ENCODE measurements around the gene KCNQ1.

The KCNQ1 gene

GRCh38 chr11:2564588-2565425 is 120.0 kb downstream of the KCNQ1 start:
- TF ChIP-seq, protein P1, sequence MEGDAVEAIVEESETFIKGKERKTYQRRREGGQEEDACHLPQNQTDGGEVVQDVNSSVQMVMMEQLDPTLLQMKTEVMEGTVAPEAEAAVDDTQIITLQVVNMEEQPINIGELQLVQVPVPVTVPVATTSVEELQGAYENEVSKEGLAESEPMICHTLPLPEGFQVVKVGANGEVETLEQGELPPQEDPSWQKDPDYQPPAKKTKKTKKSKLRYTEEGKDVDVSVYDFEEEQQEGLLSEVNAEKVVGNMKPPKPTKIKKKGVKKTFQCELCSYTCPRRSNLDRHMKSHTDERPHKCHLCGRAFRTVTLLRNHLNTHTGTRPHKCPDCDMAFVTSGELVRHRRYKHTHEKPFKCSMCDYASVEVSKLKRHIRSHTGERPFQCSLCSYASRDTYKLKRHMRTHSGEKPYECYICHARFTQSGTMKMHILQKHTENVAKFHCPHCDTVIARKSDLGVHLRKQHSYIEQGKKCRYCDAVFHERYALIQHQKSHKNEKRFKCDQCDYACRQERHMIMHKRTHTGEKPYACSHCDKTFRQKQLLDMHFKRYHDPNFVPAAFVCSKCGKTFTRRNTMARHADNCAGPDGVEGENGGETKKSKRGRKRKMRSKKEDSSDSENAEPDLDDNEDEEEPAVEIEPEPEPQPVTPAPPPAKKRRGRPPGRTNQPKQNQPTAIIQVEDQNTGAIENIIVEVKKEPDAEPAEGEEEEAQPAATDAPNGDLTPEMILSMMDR (IDR thresholded peaks at IDR 0.05): no peak

DNA sequence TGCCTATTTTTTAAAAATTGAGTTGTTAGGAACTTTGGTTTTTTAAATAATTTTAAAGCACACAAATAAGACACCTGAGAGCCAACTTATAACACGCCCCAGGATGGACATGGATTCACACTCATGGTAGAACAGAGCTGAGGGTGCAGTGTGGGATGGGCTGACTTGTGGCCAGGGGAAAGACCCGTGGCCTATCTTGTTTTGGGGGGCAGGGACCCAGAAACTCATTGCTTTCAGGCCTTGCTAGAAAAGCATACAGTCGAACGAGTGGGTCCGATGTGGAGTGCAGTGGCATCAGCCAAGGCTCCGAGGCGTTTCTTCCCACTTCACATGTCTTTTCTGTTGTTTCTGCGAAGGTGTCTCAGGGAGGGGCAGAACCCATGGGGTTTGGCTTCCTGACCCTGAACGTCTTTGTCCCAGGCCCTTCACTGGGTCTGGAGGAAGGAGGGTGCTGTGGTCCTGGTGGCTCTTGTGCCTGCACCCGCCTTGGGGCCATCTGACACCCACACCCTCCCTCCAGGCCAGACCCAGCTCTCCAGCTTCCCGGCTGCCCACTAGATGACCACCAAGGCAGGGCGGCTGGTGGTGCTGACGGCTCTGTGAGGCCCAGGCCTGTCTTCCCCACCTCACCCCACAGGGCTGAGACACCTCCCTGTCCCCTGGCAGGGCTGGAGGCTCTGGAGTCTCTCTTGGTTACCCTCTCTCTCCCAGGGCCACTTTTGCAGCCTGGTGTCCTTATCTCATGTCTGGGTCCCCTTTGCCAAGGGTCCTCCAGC is 120.8 kb downstream of the KCNQ1 start:
- TF ChIP-seq, protein P1 (IDR thresholded peaks at IDR 0.05): no peak

DNA sequence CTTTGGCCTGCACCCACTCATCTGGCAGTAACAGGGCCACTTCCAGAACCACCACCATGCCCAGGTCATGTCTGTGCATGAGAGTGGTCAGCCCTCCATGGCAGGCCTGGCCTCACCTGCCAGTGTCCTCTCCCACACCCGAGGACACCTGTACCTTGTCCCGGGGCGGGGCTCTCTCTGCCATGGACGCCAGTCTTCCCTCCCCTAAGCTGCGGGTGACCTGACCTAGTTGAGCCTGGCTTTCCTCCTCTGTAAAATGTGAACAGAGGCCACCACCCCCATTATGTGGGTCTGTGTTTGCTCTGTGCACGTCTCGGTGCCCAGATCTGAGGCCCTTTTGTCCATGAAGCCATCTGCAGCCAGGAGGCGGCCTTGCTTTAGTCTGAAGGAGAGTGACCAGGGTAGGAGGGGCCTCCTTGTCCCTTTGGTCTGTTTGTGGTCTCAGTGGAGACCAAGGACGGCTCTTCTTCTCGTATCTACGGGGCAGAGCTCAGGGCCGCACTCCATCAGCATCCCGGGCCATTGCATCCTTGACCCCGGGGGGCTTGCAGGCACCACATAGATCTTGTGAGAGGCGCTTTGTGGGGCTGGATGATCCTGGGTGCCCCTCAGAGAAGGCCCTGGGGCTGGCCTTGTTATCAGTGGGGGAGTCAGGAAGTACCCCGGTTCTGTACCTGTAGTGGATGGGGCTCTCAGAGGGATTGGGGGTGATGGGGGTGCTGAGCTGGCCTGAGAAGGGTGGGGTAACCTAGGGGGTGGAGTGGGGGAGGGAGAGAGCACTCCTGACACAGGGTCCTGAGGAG is 121.6 kb downstream of the KCNQ1 start:
- TF ChIP-seq, protein P1 (IDR thresholded peaks at IDR 0.05): no peak

DNA sequence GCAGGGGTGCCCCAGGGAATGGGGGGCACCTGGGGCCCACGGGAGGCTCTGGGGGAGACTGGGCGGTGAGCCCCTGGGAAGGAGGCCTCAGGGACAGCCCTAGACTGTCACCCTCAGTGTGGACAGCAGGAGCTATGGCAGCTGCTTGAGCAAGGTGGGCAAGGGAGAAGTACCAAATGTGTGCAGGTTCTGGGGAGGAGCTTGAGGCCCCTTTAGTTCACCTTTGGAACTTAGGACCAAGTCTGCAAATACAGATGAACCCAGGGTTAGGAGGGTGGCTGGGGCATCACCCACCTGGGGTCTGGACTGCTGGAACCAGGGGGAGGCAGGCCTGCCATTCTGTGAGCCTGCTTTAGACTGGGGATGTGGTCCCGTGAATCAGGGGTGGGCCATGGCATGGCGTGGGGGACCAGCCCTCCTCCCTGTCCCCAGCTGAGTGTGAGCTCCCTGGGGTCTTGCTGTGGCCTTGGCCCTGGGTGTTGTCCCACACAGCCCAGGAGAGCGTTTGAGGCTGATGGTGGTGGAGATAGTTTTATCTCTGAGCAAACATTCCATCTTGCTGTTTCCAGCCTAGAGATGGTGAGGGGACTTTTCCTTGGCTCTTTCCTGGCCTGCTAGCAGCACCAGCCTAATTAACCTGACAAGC is 122.3 kb downstream of the KCNQ1 start:
- TF ChIP-seq, protein P1 (IDR thresholded peaks at IDR 0.05): no peak

DNA sequence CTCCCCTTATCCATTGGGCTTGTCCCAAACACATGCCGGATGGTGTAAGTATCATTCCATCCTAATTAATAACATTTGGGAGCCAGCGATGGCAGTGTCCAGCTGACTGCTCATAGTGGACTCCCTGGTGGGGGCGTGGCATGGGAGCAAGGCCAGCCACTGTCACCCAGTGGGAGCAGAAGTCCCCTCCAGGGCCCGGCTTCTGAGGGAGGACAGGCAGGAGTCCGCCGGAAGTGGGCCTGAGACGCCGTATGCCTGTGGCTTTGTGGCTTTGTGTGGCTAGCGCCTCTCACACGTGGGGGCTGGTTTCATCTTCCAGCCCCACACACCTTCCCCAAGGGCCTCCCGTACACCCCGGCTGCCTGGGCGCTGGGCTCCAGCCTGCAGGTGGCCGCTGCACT is 124.5 kb downstream of the KCNQ1 start:
- TF ChIP-seq, protein P1 (IDR thresholded peaks at IDR 0.05): no peak

GRCh38 chr11:2569731-2570210 is 125.0 kb downstream of the KCNQ1 start:
- TF ChIP-seq, protein P1 (IDR thresholded peaks at IDR 0.05): no peak
